ENCODE measurements around the gene NEK1.
A peak's percentile ranks its signal among the peaks of the same experiment; 100 is the strongest.

NEK1 gene, protein sequence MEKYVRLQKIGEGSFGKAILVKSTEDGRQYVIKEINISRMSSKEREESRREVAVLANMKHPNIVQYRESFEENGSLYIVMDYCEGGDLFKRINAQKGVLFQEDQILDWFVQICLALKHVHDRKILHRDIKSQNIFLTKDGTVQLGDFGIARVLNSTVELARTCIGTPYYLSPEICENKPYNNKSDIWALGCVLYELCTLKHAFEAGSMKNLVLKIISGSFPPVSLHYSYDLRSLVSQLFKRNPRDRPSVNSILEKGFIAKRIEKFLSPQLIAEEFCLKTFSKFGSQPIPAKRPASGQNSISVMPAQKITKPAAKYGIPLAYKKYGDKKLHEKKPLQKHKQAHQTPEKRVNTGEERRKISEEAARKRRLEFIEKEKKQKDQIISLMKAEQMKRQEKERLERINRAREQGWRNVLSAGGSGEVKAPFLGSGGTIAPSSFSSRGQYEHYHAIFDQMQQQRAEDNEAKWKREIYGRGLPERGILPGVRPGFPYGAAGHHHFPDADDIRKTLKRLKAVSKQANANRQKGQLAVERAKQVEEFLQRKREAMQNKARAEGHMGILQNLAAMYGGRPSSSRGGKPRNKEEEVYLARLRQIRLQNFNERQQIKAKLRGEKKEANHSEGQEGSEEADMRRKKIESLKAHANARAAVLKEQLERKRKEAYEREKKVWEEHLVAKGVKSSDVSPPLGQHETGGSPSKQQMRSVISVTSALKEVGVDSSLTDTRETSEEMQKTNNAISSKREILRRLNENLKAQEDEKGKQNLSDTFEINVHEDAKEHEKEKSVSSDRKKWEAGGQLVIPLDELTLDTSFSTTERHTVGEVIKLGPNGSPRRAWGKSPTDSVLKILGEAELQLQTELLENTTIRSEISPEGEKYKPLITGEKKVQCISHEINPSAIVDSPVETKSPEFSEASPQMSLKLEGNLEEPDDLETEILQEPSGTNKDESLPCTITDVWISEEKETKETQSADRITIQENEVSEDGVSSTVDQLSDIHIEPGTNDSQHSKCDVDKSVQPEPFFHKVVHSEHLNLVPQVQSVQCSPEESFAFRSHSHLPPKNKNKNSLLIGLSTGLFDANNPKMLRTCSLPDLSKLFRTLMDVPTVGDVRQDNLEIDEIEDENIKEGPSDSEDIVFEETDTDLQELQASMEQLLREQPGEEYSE (N-terminal part only)

DNA sequence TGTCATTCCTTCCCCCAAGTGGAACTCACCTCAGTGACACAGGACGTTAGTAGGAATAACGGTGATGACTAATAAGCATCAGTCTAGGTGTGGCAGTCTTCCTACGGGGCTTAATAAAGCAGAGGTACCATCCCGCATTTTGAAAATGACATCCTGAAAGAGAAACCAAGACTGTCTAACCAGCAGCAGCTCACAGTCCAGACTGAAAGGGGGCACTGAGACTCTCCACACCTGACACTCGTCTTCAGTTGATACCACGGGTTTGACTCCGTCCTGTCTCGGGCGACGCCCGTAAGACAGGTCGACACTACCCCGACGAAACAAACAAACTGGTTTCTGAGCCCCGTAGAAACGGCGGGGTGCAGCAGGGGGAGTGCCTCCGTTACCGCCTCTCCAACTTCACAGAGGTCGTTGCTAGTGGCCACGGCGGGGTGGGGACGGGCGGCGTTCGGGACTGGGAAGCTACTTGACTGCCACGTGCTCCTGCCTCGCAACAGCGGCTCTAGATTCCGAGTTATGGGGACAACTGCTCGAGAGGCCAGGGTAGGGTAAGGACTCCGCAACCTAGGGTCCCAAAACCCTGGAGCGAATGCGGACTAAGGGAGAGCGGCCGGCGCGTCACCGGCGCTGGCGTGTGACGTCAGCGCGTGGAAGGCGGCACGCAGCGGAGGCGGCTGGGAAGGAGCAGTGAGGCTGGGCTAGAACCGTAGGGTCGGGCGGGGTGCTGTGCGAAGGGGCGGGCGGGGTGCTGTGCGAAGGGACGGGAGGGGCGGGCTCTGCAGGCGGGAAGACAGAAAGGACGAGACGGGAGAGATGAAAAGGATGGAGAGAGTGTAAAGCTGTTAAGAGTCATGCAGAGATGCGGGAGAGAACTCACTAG, at the start of gene NEK1:
NEK1 (minus strand) TSS at position 593 of the 880 bp plus-strand sequence. CDS start 9,953 bp downstream, outside the sequence.
- TF ChIP-seq, protein P1, sequence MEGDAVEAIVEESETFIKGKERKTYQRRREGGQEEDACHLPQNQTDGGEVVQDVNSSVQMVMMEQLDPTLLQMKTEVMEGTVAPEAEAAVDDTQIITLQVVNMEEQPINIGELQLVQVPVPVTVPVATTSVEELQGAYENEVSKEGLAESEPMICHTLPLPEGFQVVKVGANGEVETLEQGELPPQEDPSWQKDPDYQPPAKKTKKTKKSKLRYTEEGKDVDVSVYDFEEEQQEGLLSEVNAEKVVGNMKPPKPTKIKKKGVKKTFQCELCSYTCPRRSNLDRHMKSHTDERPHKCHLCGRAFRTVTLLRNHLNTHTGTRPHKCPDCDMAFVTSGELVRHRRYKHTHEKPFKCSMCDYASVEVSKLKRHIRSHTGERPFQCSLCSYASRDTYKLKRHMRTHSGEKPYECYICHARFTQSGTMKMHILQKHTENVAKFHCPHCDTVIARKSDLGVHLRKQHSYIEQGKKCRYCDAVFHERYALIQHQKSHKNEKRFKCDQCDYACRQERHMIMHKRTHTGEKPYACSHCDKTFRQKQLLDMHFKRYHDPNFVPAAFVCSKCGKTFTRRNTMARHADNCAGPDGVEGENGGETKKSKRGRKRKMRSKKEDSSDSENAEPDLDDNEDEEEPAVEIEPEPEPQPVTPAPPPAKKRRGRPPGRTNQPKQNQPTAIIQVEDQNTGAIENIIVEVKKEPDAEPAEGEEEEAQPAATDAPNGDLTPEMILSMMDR (IDR thresholded peaks at IDR 0.05; ENCODE audit: extremely low read depth, missing control alignments): no peak

DNA sequence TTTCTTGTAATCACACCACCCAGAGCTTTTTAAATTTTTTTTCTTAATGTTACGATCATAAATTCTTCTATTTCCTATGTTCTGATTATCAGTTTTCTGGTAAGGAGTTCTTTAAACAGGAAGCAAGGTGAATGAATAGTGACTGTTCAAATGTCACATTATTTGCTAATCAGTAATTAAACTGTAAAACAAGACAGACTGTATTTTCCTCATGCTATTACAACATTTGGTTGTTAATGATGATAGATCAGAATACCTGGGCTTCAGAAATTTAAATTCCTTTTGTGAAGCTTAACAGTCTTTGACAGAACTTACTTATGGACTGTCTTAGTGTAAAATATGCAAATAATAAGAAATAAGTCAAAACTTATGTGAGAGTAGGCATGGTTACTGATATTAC, 49.4 kb upstream of the NEK1 start:
- no peak for DNase-seq (ENCODE audit: low spot score)
- TF ChIP-seq, protein P1 (IDR thresholded peaks at IDR 0.05; ENCODE audit: extremely low read depth, missing control alignments): no peak

More for the DNA sequence above, at the start of gene NEK1:
- peak; percentile 85 for DNase-seq (ENCODE audit: low spot score)

DNA sequence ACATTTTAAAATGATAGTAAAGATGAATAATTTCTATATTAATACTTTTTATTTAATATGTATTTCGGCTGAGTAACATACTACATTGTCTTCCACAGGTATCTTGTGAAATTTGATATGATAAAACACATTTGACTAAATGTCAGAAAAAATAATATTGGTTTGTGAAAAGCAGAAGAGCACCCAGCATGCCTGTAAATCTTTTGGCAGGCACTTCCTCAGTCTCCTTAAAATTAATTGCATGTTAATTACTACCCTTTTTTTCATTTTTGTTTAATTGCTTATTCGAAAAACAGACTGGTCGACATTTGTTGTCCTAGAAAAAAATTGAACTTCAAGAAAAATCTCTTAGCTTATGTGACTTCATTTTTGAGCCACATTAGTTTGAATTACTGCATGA, 48.5 kb upstream of the NEK1 start:
- TF ChIP-seq, protein P1 (IDR thresholded peaks at IDR 0.05; ENCODE audit: extremely low read depth, missing control alignments): no peak
- DNase-seq (ENCODE audit: low spot score): no peak

DNA sequence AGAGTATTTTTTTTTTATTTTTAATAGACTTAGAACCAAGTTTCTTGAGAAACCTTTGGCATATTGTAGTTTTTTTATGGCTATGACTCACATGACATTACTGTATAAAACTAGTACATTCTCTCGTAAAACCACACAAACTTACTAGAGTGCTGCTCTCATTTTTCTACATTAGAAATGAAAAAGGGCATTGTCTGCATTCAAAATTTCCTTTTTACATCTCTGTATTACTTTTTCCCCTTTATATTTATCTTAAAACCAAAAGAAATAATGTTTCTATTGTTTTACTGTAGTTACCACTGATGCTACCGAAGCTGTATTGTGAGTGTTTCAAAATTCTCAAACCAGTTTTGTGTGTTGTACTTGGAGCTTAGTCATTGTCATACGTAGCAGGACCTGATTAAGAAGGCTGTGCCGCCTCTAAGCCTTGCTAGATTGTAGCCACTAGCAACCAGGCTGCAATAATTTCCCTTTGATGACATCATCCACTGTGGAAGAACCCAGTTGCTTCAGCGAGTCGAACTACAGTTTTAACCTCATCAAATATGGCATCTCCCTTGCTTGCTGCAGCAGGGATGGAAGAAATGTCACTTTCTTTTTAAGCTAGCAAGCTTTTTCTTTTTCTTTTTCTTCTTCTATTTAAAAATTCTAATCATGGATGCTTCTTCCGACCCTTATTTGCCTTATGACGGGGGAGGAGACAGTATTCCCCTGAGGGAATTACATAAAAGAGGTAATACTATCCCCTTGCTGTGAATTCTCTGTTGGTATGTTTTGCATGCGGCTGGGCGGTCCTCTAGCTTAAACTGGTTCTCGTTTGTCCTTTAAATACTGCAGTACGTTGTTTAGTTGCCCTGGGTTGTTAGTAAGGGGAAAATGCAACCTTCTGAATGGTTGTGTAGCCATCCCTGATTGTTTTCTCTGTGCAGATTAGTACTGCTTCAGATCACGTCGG, 47.6 kb upstream of the NEK1 start:
- peak; percentile 72 for DNase-seq (ENCODE audit: low spot score)
- TF ChIP-seq, protein P1 (IDR thresholded peaks at IDR 0.05; ENCODE audit: extremely low read depth, missing control alignments): no peak

DNA sequence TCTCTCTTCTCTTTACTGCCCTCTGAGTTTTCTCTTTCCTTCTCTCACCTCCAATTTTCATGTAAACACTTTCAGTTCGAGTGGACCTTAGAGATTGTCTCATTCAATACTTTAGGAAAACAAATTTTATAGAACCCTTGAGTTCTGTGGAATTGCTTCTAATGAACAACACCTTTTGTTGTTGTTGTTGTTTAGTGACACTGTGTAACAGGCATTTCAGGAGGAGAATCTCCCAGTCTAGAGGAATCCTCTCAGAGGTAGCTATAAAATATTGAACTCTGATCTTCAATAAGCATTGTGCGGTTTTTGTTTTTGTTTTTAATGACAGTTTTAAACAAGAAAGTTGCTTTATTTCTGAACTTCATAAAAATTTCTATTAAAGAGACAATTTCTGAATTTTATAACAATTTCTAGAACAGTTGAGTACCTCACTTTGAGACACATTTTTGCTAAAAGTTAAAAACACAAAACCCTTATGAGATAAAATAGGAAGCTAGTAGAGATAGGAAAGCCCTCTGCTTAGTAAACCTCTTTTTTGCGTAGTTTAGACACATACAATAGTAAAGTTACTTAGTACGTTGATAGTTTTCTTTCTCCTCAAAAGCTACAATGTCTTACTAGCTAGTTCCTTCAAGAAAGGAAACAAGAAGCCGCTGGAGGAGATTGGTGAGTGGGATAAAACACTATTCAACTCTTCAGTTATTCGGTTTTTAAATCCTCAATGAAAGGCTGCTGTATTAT, 46.8 kb upstream of the NEK1 start:
- no peak for DNase-seq (ENCODE audit: low spot score)
- TF ChIP-seq, protein P1 (IDR thresholded peaks at IDR 0.05; ENCODE audit: extremely low read depth, missing control alignments): no peak
